ENCODE data around the gene RUBCNL.

GRCh38 chr13:46341112-46341711 lies 45.8 kb downstream of the RUBCNL start:
- TF ChIP-seq CTCF (IDR thresholded peaks at IDR 0.05; ENCODE audit: low read depth, low read length, poor library complexity, severe bottlenecking) (no peak), EZH2phosphoT487 (IDR thresholded peaks at IDR 0.05; ENCODE audit: borderline replicate concordance, low read length) (no peak)
